Fibroblast of lung (primary cell): ENCODE results near the gene COL26A1. TPM values are rescaled to one million over a fixed set of nuclear protein-coding genes. Genes with fewer than 3 reads are reported as not detected.

Experiments
- DNase-seq, 2 donors: peaks; one replicate each; pipeline versions ENCODE4 v3.0.0 to v3.0.0-alpha.2; 2010; ENCODE audit warnings: low read depth in 2 of 2
- H2AFZ ChIP-seq: 2 replicates; pipeline ENCODE4 v1.5.1; 2012; ENCODE audit warnings: low read length, control low read depth, inconsistent platforms
- H3K27ac ChIP-seq: 2 replicates; pipeline ENCODE4 v1.5.1; 2011; ENCODE audit warnings: low read length, control low read depth; ENCODE audit not compliant: insufficient read depth
- H3K27me3 ChIP-seq: 2 replicates; pipeline ENCODE4 v1.5.1; 2011; ENCODE audit warnings: mild to moderate bottlenecking, low read length; ENCODE audit not compliant: control insufficient read depth, insufficient read depth
- H3K36me3 ChIP-seq: 2 replicates; pipeline ENCODE4 v1.5.1; 2011; ENCODE audit warnings: low read length; ENCODE audit not compliant: control insufficient read depth, insufficient read depth
- H3K4me1 ChIP-seq: 2 replicates; pipeline ENCODE4 v1.5.1; 2011; ENCODE audit warnings: low read length; ENCODE audit not compliant: control insufficient read depth, insufficient read depth; ENCODE audit errors: extremely low read depth
- H3K4me2 ChIP-seq: 2 replicates; pipeline ENCODE4 v1.5.1; 2011; ENCODE audit warnings: low read length, control low read depth; ENCODE audit not compliant: insufficient read depth; ENCODE audit errors: extremely low read depth
- H3K4me3 ChIP-seq, 4 experiments: fragments of 200-600 bp in 1 of 4; sonication (generic) in 1 of 4; replicated peaks in 1 of 4; 2 replicates each; pipeline ENCODE4 v1.5.1; 2011 to 2016; ENCODE audit warnings: low read length in 4 of 4, low read depth in 3 of 4, mild to moderate bottlenecking in 3 of 4, control low read depth in 2 of 4, inconsistent platforms in 1 of 4, mixed read lengths in 1 of 4; ENCODE audit not compliant: insufficient read depth in 1 of 4; ENCODE audit errors: control extremely low read depth in 1 of 4
- H3K79me2 ChIP-seq: 2 replicates; pipeline ENCODE4 v1.5.1; 2012; ENCODE audit warnings: mild to moderate bottlenecking, low read length, inconsistent platforms; ENCODE audit not compliant: control insufficient read depth, insufficient read depth
- H3K9ac ChIP-seq: 2 replicates; pipeline ENCODE4 v1.5.1; 2011; ENCODE audit warnings: mild to moderate bottlenecking, low read length, control low read depth; ENCODE audit not compliant: insufficient read depth
- H3K9me3 ChIP-seq: 2 replicates; pipeline ENCODE4 v1.5.1; 2012; ENCODE audit warnings: low read depth, low read length; ENCODE audit not compliant: control insufficient read depth, insufficient read depth
- H4K20me1 ChIP-seq: 2 replicates; pipeline ENCODE4 v1.5.1; 2011; ENCODE audit warnings: low read length; ENCODE audit not compliant: control insufficient read depth, insufficient read depth; ENCODE audit errors: extremely low read depth
- CTCF ChIP-seq, 2 donors: IDR thresholded peaks in 1 of 2; conservative IDR thresholded peaks in 1 of 2; 1 replicate in 1 of 2; 2 replicates in 1 of 2; pipeline ENCODE4 v1.5.1; 2011 to 2012; ENCODE audit warnings: low read length in 2 of 2, control low read depth in 1 of 2, inconsistent platforms in 1 of 2, low read depth in 1 of 2, mild to moderate bottlenecking in 1 of 2
- EZH2 ChIP-seq: IDR thresholded peaks from 2 replicates; pipeline ENCODE4 v1.5.1; 2012; ENCODE audit warnings: low read length, control low read depth, mild to moderate bottlenecking; ENCODE audit errors: missing control alignments
- polyA plus RNA-seq, 2 donors: library from polyadenylated mRNA; depleted of rRNA in 1 of 2; stranded (reverse) in 1 of 2; unstranded in 1 of 2; fragments of >200 nt; gene quantifications; 2 replicates each; pipeline ENCODE4 v1.2.1, GENCODE V29; 2011 to 2012; ENCODE audit warnings: missing spikeins in 1 of 2
- total RNA-seq: library from RNA; depleted of rRNA; stranded (reverse); fragments of >200 nt; gene quantifications from 2 replicates; pipeline ENCODE4 v1.2.1, GENCODE V29; 2014

COL26A1 gene
- total and polyA plus RNA-seq, 2 donors (not counting 1 experiment from before 2014, with no cell fraction given) = 0.06 TPM; not detected in 1

GRCh38 chr7:101435461-101436220 is 73.0 kb downstream of the COL26A1 start:
- H4K20me1 ChIP-seq = no peaks in the 10 kb centered on the region
- H3K4me2 ChIP-seq = no peak overlapping the region
- TF ChIP-seq EZH2 (no peak), CTCF (conservative IDR thresholded peaks at IDR 0.05 in 1 of 2, IDR thresholded peaks at IDR 0.05 in 1 of 2; ENCODE audit: low read depth in 1 of 2, low read length in 2 of 2) (no peak)
- no peaks in the 10 kb centered on the region for H3K9me3 ChIP-seq
- no peak for DNase-seq
- no peak overlapping the region for H2AFZ ChIP-seq
- H3K4me1 ChIP-seq = no peaks in the 10 kb centered on the region
- peaks cover 7% of the 10 kb centered on the region for H3K27me3 ChIP-seq
- H3K79me2 ChIP-seq = no peaks in the 10 kb centered on the region
- H3K4me3 ChIP-seq = no peak overlapping the region
- no peak overlapping the region for H3K27ac ChIP-seq
- no peaks in the 10 kb centered on the region for H3K36me3 ChIP-seq
- H3K9ac ChIP-seq = no peak overlapping the region

- no peaks in the 10 kb centered on the region for H3K9me3 ChIP-seq
- no peaks in the 10 kb centered on the region for H4K20me1 ChIP-seq
- H3K4me1 ChIP-seq = no peaks in the 10 kb centered on the region
- no peak overlapping the region for H3K9ac ChIP-seq
- no peak for DNase-seq
- H3K79me2 ChIP-seq = no peaks in the 10 kb centered on the region
- no peak overlapping the region for H3K4me3 ChIP-seq
- no peak overlapping the region for H3K4me2 ChIP-seq
- H3K27ac ChIP-seq = no peak overlapping the region
- H3K36me3 ChIP-seq = no peaks in the 10 kb centered on the region
- TF ChIP-seq CTCF (conservative IDR thresholded peaks at IDR 0.05 in 1 of 2, IDR thresholded peaks at IDR 0.05 in 1 of 2; ENCODE audit: low read depth in 1 of 2, low read length in 2 of 2) (no peak), EZH2 (no peak)
- H3K27me3 ChIP-seq = peaks cover 7% of the 10 kb centered on the region
- H2AFZ ChIP-seq = no peak overlapping the region
These were observed 73.6 kb downstream of the COL26A1 start for GRCh38 chr7:101436221-101436735.

- Histone ChIP-seq H2AFZ (no peak overlapping the region), H4K20me1 (no peaks in the 10 kb centered on the region), H3K9me3 (no peaks in the 10 kb centered on the region), H3K27ac (no peak overlapping the region), H3K36me3 (no peaks in the 10 kb centered on the region), H3K9ac (no peak overlapping the region), H3K4me1 (no peaks in the 10 kb centered on the region), H3K4me2 (no peak overlapping the region), H3K27me3 (peaks cover 7% of the 10 kb centered on the region), H3K79me2 (no peaks in the 10 kb centered on the region), H3K4me3 (no peak overlapping the region)
- no peak for TF ChIP-seq EZH2
- TF ChIP-seq CTCF (conservative IDR thresholded peaks at IDR 0.05 in 1 of 2, IDR thresholded peaks at IDR 0.05 in 1 of 2; ENCODE audit: low read depth in 1 of 2, low read length in 2 of 2) = no peak
- no peak for DNase-seq
These were observed 74.3 kb downstream of the COL26A1 start for GRCh38 chr7:101436857-101437576.
